GM19193 (cell line): ENCODE results near the gene PSME4.

ENCODE experiments used
- POLR2A ChIP-seq: IDR thresholded peaks from 4 replicates; pipeline ENCODE4 v1.6.1; 2011; ENCODE audit not compliant: insufficient read depth, insufficient read length; ENCODE audit errors: extremely low read depth

The PSME4 gene

GRCh38 chr2:53933329-53933728, 37.5 kb downstream of the PSME4 start:
- no peak for TF ChIP-seq POLR2A

- TF ChIP-seq POLR2A = no peak
Measured at GRCh38 chr2:53913721-53914120, 57.1 kb downstream of the PSME4 start.

GRCh38 chr2:53911434-53912189, 59.2 kb downstream of the PSME4 start:
- TF ChIP-seq POLR2A = no peak

DNA sequence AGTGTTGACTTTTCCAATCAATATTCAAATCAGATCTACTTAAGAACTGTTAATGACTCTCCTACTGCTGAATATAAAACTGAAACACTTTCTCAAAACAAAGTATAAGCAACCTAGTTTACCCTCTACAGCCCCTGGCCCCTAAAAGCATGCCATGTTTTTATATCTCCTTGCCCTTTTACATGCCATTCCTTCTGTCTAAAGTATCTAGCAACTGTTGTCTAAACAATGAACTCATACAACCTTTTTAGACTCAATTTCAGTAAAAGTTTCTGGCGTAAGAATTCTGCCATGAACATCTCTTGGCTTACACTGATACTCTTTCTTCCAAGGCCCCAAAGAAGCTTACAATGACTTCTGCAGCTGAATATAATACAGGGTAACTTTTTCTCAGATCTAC, 63.2 kb downstream of the PSME4 start:
- TF ChIP-seq POLR2A = no peak

- no peak for TF ChIP-seq POLR2A
Measured at GRCh38 chr2:53905396-53905795, 65.4 kb downstream of the PSME4 start.

- no peak for TF ChIP-seq POLR2A
Measured at GRCh38 chr2:53903011-53903410, 67.8 kb downstream of the PSME4 start.

DNA sequence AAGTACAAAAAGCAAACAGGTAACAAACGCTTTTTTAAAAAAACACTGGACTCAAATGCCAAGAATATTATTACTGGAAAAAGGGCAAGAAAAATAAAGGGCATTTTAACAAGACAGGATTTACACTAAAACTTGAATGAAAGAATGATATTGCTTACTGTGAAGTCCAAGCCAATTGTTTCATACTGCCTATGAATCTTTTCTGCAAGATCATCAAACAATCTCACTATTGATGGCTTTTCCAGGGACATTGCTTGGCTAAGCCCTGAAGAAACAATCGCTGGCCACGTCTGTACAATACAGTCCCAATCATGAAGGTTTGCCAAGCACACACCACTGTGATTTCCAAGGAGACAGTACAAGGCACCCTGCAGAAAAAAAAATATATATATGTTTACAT, 69.6 kb downstream of the PSME4 start:
- TF ChIP-seq POLR2A = no peak

- no peak for TF ChIP-seq POLR2A
Measured at GRCh38 chr2:53896864-53897263, 73.9 kb downstream of the PSME4 start.

GRCh38 chr2:53886406-53887280, 84.2 kb downstream of the PSME4 start:
- no peak for TF ChIP-seq POLR2A

- no peak for TF ChIP-seq POLR2A
Measured at GRCh38 chr2:53884883-53885282, 85.9 kb downstream of the PSME4 start.

- TF ChIP-seq POLR2A = no peak
Measured at GRCh38 chr2:53881986-53882385, 88.8 kb downstream of the PSME4 start.

DNA sequence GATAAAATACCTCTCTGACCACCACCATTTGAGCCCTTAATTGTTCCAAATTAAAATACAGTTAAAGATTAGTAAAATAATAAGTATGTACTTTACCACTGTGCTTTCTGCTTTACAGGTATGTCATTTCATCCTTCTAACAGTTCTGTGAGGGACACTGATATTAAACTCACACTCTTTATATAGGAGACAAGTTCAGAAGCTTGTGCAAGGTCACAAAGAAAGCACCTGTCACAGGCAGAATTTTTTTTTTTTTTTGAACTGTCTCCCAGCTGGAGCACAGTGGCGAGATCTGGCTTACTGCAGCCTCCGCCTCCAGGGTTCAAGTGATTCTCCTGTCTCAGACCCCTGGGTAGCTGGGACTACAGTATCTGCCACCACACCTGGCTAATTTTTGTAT, 89.4 kb downstream of the PSME4 start:
- no peak for TF ChIP-seq POLR2A

DNA sequence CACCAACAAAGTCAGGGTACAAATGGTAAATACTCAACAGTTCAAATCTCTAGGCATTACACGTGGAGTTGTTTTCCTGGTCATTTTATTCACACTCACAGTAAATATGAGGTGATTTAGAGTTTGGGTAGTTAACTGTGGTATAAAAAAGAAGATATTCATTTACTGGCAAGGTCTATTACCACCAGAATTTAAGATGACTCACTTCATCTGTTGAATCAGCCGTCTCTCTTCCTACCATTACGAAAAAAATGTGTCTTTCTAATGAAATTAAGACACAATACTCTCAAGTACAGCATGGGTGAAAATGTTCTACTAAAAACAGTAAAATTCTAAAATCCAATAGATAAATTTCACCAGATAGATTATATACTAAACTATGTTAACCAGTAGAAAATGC, 90.0 kb downstream of the PSME4 start:
- TF ChIP-seq POLR2A = no peak

DNA sequence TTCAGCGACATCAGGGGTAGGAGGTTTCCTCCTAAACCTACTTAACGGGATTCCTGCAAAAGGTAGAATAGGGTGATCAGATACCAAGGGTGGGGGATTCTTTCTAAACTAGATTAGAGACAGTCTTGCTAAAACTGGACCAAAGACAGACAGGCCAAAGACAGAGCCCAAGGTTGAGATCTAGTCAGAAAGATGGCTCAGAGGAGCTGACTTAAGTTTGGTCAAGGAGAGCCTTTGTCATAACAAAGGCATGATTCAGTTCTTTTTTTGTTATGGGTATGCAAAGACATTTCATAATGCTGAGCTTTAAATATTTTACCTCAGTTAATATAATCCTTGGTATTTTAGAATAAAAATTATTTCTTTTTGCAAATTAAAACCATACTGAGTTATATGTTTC, 93.2 kb downstream of the PSME4 start:
- no peak for TF ChIP-seq POLR2A

DNA sequence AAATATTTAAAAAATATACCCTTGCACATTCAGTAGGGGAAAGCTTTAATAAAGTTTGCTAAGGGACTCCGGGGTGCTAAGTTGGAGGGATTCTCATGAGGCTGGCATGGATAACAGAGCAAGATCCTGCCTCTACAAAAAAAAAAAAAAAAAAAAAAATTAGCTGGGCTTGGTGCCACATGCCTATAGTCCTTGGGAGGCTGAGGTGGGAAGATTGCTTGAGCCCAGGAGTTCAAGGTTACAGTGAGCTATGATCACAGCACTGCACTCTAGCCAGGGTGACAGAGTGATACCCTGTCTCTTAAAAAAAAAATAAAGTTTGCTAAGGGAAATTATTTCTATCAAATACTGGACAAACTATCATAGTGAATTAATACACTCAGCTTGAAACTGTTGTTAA, 93.7 kb downstream of the PSME4 start:
- TF ChIP-seq POLR2A = no peak

DNA sequence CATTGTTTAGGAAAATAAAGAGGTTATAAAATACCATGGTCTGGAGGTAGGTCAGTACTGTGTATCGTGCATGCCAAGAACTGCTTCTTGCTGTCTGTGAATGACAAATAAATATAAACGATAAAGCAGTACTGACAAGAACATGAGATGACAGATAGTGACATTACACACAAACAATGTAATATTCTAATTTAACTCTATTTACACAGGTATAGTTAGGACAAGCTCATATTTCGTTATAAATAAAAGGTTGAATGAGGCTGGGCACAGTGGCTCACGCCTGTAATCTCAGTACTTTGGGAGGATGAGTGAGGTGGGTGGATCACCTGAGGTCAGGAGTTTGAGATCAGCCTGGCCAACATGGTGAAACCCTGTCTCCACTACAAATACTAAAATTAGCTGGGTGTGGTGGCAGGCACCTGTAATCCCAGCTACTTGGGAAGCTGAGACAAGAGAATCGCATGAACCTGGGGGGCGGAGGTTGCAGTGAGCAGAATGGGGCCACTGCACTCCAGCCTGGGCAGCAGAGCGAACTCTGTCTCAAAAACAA, 96.3 kb downstream of the PSME4 start:
- TF ChIP-seq POLR2A = no peak

- TF ChIP-seq POLR2A = no peak
Measured at GRCh38 chr2:53867773-53868172, 103.0 kb downstream of the PSME4 start.

- TF ChIP-seq POLR2A = no peak
Measured at GRCh38 chr2:53867169-53867568, 103.6 kb downstream of the PSME4 start.
